IMR-90 (cell line): ENCODE results near the gene BUD23. TPM values are rescaled to one million over a fixed set of nuclear protein-coding genes. Genes with fewer than 3 reads are reported as not detected.

ENCODE experiments used
- ATAC-seq: fragments of 200-7000 bp; cut with Tn5 transposase; 2 replicates; pipeline ENCODE4 v1.9.1; 2020; ENCODE audit warnings: low read depth, mild to moderate bottlenecking, moderate library complexity
- BruUV-seq: library from RNA; stranded (reverse); fragments of 400-500 nt; replicated peaks from 2 replicates; lab custom pipeline; 2021; lab: Mats Ljungman, UMichigan
- CTCF ChIA-PET: fragments of 300-600 bp; formaldehyde crosslinking; extraction: SDS; loops from one replicate; lab custom pipeline; 2021; ENCODE audit warnings: antibody characterized with exemption; lab: Yijun Ruan, JAX
- POLR2A ChIA-PET: fragments of 300-600 bp; sonication (Branson Sonifier 250); formaldehyde crosslinking; loops from one replicate; lab custom pipeline; 2022; ENCODE audit warnings: antibody characterized with exemption; ENCODE audit not compliant: unreplicated experiment; lab: Charles Lee
- DNase-seq: peaks from one replicate; pipeline ENCODE4 v3.0.0; 2013
- H2AFZ ChIP-seq: replicated peaks from 2 replicates; pipeline ENCODE3; 2013; ENCODE audit warnings: low read length, mild to moderate bottlenecking; ENCODE audit not compliant: poor library complexity
- H2AK5ac ChIP-seq: 2 replicates; pipeline ENCODE4 v1.6.1; 2013; ENCODE audit warnings: low read depth, low read length, inconsistent platforms
- H2AK9ac ChIP-seq: replicated peaks from 2 replicates; pipeline ENCODE3; 2013; ENCODE audit warnings: mild to moderate bottlenecking, low read depth, low read length, moderate library complexity; ENCODE audit not compliant: poor library complexity
- H2BK120ac ChIP-seq: 2 replicates; pipeline ENCODE4 v1.6.1; 2013; ENCODE audit warnings: low read depth, low read length, inconsistent platforms
- H2BK15ac ChIP-seq: 3 replicates; pipeline ENCODE4 v1.6.1; 2013; ENCODE audit warnings: low read depth, low read length, inconsistent platforms
- H2BK20ac ChIP-seq: 2 replicates; pipeline ENCODE4 v1.6.1; 2013; ENCODE audit warnings: low read depth, mild to moderate bottlenecking, inconsistent platforms, low read length, moderate library complexity
- H2BK5ac ChIP-seq: 2 replicates; pipeline ENCODE4 v1.6.1; 2013; ENCODE audit warnings: mild to moderate bottlenecking, low read depth, low read length, inconsistent platforms; ENCODE audit not compliant: poor library complexity, severe bottlenecking
- H3K14ac ChIP-seq: replicated peaks from 2 replicates; pipeline ENCODE4 v1.6.1; 2013; ENCODE audit warnings: low read depth, low read length, inconsistent platforms
- H3K18ac ChIP-seq: 2 replicates; pipeline ENCODE4 v1.6.1; 2013; ENCODE audit warnings: low read depth, low read length, control low read depth
- H3K23ac ChIP-seq: 2 replicates; pipeline ENCODE4 v1.6.1; 2013; ENCODE audit warnings: low read depth, low read length, inconsistent platforms
- H3K27ac ChIP-seq: 2 replicates; pipeline ENCODE4 v1.5.1; 2013; ENCODE audit warnings: mild to moderate bottlenecking, control low read depth, low read length; ENCODE audit not compliant: insufficient read depth
- H3K27me3 ChIP-seq: 2 replicates; pipeline ENCODE4 v1.6.1; 2013; ENCODE audit warnings: low read length; ENCODE audit not compliant: control insufficient read depth, insufficient read depth
- H3K36me3 ChIP-seq: 2 replicates; pipeline ENCODE4 v1.6.1; 2013; ENCODE audit warnings: low read length, mixed read lengths; ENCODE audit not compliant: control insufficient read depth, insufficient read depth
- H3K4ac ChIP-seq: 2 replicates; pipeline ENCODE4 v1.6.1; 2013; ENCODE audit warnings: low read depth, low read length, inconsistent platforms
- H3K4me1 ChIP-seq: 2 replicates; pipeline ENCODE4 v1.6.1; 2013; ENCODE audit warnings: low read length, mixed read lengths; ENCODE audit not compliant: control insufficient read depth, insufficient read depth
- H3K4me2 ChIP-seq: 2 replicates; pipeline ENCODE4 v1.6.1; 2013; ENCODE audit warnings: low read depth, mild to moderate bottlenecking, control low read depth, low read length, moderate library complexity
- H3K4me3 ChIP-seq: 2 replicates; pipeline ENCODE4 v1.5.1; 2013; ENCODE audit warnings: low read depth, mild to moderate bottlenecking, control low read depth, low read length, moderate library complexity; ENCODE audit not compliant: insufficient read depth
- H3K56ac ChIP-seq: 2 replicates; pipeline ENCODE4 v1.6.1; 2013; ENCODE audit warnings: low read length, inconsistent platforms; ENCODE audit not compliant: insufficient read depth; ENCODE audit errors: extremely low read depth
- H3K79me1 ChIP-seq, 2 experiments: 2 replicates each; pipeline ENCODE4 v1.6.1; 2013; ENCODE audit warnings: low read length in 2 of 2, inconsistent platforms in 1 of 2, low read depth in 1 of 2
- H3K9ac ChIP-seq: 2 replicates; pipeline ENCODE4 v1.6.1; 2013; ENCODE audit warnings: low read depth, low read length, control low read depth
- H3K9me1 ChIP-seq: 2 replicates; pipeline ENCODE4 v1.6.1; 2013; ENCODE audit warnings: low read length, inconsistent platforms; ENCODE audit not compliant: insufficient read depth
- H3K9me3 ChIP-seq: 2 replicates; pipeline ENCODE4 v1.6.1; 2013; ENCODE audit warnings: low read length; ENCODE audit not compliant: control insufficient read depth, insufficient read depth
- H4K20me1 ChIP-seq: 2 replicates; pipeline ENCODE4 v1.6.1; 2013; ENCODE audit warnings: low read length, inconsistent platforms; ENCODE audit not compliant: insufficient read depth
- H4K5ac ChIP-seq: 2 replicates; pipeline ENCODE4 v1.6.1; 2013; ENCODE audit warnings: mild to moderate bottlenecking, low read depth, low read length, control low read depth
- H4K8ac ChIP-seq, 2 experiments: 2 replicates each; pipeline ENCODE4 v1.6.1; 2013; ENCODE audit warnings: low read depth in 2 of 2, low read length in 2 of 2, control low read depth in 1 of 2, inconsistent platforms in 1 of 2
- H4K91ac ChIP-seq: 2 replicates; pipeline ENCODE4 v1.6.1; 2013; ENCODE audit warnings: low read depth, low read length, inconsistent platforms; ENCODE audit not compliant: insufficient read depth
- BHLHE40 ChIP-seq: fragments of 150-350 bp; IDR thresholded peaks from 2 replicates; pipeline ENCODE4 v1.6.1; 2016; ENCODE audit warnings: mild to moderate bottlenecking, low read depth, low read length
- CEBPB ChIP-seq: IDR thresholded peaks from 2 replicates; pipeline ENCODE4 v1.6.1; 2012; ENCODE audit warnings: low read depth, low read length, improper control_type of control experiment
- CHD1 ChIP-seq: IDR thresholded peaks from 2 replicates; pipeline ENCODE4 v1.6.1; 2012; ENCODE audit warnings: low read depth, low read length, improper control_type of control experiment
- FOS ChIP-seq: fragments of 150-350 bp; IDR thresholded peaks from 2 replicates; pipeline ENCODE4 v1.6.1; 2016; ENCODE audit warnings: low read depth, low read length
- MAZ ChIP-seq: IDR thresholded peaks from 2 replicates; pipeline ENCODE4 v1.6.1; 2012; ENCODE audit warnings: low read depth, mild to moderate bottlenecking, low read length, improper control_type of control experiment, moderate library complexity, borderline replicate concordance
- MXI1 ChIP-seq: IDR thresholded peaks from 2 replicates; pipeline ENCODE4 v1.6.1; 2012; ENCODE audit warnings: low read depth, mild to moderate bottlenecking, low read length, moderate library complexity, borderline replicate concordance
- NFE2L2 ChIP-seq: fragments of 150-350 bp; IDR thresholded peaks from 2 replicates; pipeline ENCODE4 v1.6.1; 2016; ENCODE audit warnings: low read depth, mild to moderate bottlenecking, low read length
- POLR2A ChIP-seq: IDR thresholded peaks from 2 replicates; pipeline ENCODE4 v1.6.1; 2012; ENCODE audit warnings: mild to moderate bottlenecking, low read depth, low read length
- RAD21 ChIP-seq: IDR thresholded peaks from 2 replicates; pipeline ENCODE4 v1.6.1; 2012; ENCODE audit warnings: low read length, improper control_type of control experiment
- RCOR1 ChIP-seq: IDR thresholded peaks from 2 replicates; pipeline ENCODE4 v1.6.1; 2012; ENCODE audit warnings: mild to moderate bottlenecking, low read length, improper control_type of control experiment; ENCODE audit not compliant: insufficient replicate concordance
- SMC3 ChIP-seq: fragments of 150-350 bp; IDR thresholded peaks from 2 replicates; pipeline ENCODE4 v1.6.1; 2016; ENCODE audit warnings: low read depth, mild to moderate bottlenecking, antibody characterized with exemption, low read length, moderate library complexity
- WGBS, 2 experiments: methylation state at CpG; one replicate each; pipeline versions ENCODE4 v1.1.5 to v1.1.7; 2013; ENCODE audit warnings: missing lambda C conversion rate in 2 of 2; ENCODE audit not compliant: insufficient read length in 1 of 2; ENCODE audit errors: extremely low coverage in 2 of 2; 5-methylcytosine and 5-hydroxymethylcytosine counted together
- dilution Hi-C: fragments of 300-500 bp; cut with HindIII; formaldehyde crosslinking; loops from one replicate; pipeline ENCODE4 v1.14.3; 2018; ENCODE audit warnings: low sequenced_read_pairs; ENCODE audit not compliant: unreplicated experiment
- in situ Hi-C: fragments of 300-500 bp; cut with MboI; formaldehyde crosslinking; loops from 3 replicates; pipeline ENCODE4 v1.14.3; 2019; ENCODE audit warnings: low sequenced_read_pairs, inconsistent platforms, mixed read lengths
- intact Hi-C: fragments of 100-400 bp; cut with micrococcal nuclease; formaldehyde crosslinking; loops from 2 replicates; pipeline ENCODE4 v1.10.0; 2022
- polyA plus RNA-seq, 3 experiments: library from polyadenylated mRNA; depleted of rRNA; stranded (reverse); fragments of >200 nt; gene quantifications; 2 replicates each; pipeline ENCODE4 v1.2.3, GENCODE V29; 2012; ENCODE audit warnings: low replicate concordance in 1 of 3
- total RNA-seq: library from RNA; depleted of rRNA; stranded (reverse); fragments of >200 nt; gene quantifications from 2 replicates; pipeline ENCODE4 v1.2.3, GENCODE V29; 2012
- TF ChIP-seq, protein P1 (sequence below): conservative IDR thresholded peaks from 2 replicates; pipeline ENCODE4 v1.5.1; 2012; ENCODE audit warnings: mild to moderate bottlenecking, low read depth, low read length, improper control_type of control experiment
- TF ChIP-seq, protein P2 (sequence below): fragments of 150-350 bp; IDR thresholded peaks from 2 replicates; pipeline ENCODE4 v1.6.1; 2017; ENCODE audit warnings: mild to moderate bottlenecking, antibody characterized with exemption, low read length, low read depth
- TF ChIP-seq, protein P3 (sequence below): fragments of 150-350 bp; IDR thresholded peaks from 2 replicates; pipeline ENCODE4 v1.6.1; 2016; ENCODE audit warnings: low read depth, mild to moderate bottlenecking, low read length, moderate library complexity, borderline replicate concordance

BUD23 gene
- total and polyA plus RNA-seq, 2 of the 4 experiments (the other 2 are of a cell fraction), result 35.7 to 65.2 TPM

DNA sequence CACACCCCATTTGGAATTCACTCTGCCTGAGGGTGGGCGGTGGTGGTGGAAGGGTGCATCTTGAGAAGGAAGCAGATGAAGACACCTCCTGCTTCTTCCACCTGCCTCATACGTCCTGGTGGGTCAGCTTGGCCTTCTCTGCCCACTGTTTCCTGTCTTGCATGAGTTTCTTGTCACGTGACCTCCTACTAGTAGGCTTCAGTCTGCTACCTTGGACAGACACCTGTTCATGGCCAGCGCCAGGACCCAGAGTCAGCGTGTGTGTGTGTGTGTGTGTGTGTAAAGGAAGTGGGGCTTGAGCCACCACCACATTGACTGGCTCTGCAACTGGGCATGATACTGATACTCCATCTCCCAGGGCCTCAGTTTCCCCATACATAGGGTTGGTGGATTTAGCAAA is 32.9 kb upstream of the BUD23 start:
- ChIA-PET POLR2A (no interaction called here), CTCF (no interaction called here)
- Histone ChIP-seq H3K4me1 (no peaks in the 10 kb centered on the region; the same call in 1 of the 2 replicates), H4K20me1 (no peaks in the 10 kb centered on the region), H4K91ac (no peak overlapping the region), H3K4me2 (no peak overlapping the region), H3K9ac (no peak overlapping the region), H4K8ac (no peak overlapping the region), H3K14ac (no peak overlapping the region), H3K79me1 (no peaks in the 10 kb centered on the region), H3K4me3 (no peak overlapping the region), H3K27me3 (peaks cover 63% of the 10 kb centered on the region), H3K9me3 (no peaks in the 10 kb centered on the region), H3K36me3 (no peaks in the 10 kb centered on the region), H3K27ac (no peak overlapping the region), H3K18ac (no peak overlapping the region), H2AFZ (no peak overlapping the region), H2BK15ac (no peak overlapping the region), H2BK5ac (no peak overlapping the region), H2BK120ac (no peak overlapping the region), H2AK9ac (no peak overlapping the region), H2AK5ac (no peak overlapping the region), H3K56ac (no peak overlapping the region), H3K23ac (no peak overlapping the region), H4K5ac (no peak overlapping the region), H2BK20ac (no peak overlapping the region), H3K4ac (no peak overlapping the region), H3K9me1 (no peaks in the 10 kb centered on the region)
- ATAC-seq (no peak), DNase-seq (no peak)
- WGBS, 2 experiments, result 0% methylated on average over 1 of the region's 5 CpGs; no CpG with 5 or more reads in 1 of the 2 experiments
- dilution Hi-C loops, result no loop called here
- intact Hi-C loops, result no loop called here
- TF ChIP-seq, protein P1, sequence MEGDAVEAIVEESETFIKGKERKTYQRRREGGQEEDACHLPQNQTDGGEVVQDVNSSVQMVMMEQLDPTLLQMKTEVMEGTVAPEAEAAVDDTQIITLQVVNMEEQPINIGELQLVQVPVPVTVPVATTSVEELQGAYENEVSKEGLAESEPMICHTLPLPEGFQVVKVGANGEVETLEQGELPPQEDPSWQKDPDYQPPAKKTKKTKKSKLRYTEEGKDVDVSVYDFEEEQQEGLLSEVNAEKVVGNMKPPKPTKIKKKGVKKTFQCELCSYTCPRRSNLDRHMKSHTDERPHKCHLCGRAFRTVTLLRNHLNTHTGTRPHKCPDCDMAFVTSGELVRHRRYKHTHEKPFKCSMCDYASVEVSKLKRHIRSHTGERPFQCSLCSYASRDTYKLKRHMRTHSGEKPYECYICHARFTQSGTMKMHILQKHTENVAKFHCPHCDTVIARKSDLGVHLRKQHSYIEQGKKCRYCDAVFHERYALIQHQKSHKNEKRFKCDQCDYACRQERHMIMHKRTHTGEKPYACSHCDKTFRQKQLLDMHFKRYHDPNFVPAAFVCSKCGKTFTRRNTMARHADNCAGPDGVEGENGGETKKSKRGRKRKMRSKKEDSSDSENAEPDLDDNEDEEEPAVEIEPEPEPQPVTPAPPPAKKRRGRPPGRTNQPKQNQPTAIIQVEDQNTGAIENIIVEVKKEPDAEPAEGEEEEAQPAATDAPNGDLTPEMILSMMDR, result no peak
- TF ChIP-seq NFE2L2 (no peak), POLR2A (no peak), BHLHE40 (no peak), MAZ (no peak), RAD21 (no peak), MXI1 (no peak), CEBPB (no peak), CHD1 (no peak), FOS (no peak), RCOR1 (no peak), SMC3 (no peak)
- TF ChIP-seq, protein P2, sequence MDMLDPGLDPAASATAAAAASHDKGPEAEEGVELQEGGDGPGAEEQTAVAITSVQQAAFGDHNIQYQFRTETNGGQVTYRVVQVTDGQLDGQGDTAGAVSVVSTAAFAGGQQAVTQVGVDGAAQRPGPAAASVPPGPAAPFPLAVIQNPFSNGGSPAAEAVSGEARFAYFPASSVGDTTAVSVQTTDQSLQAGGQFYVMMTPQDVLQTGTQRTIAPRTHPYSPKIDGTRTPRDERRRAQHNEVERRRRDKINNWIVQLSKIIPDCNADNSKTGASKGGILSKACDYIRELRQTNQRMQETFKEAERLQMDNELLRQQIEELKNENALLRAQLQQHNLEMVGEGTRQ, result no peak; the same call in 1 of the 2 replicates
- TF ChIP-seq, protein P3, sequence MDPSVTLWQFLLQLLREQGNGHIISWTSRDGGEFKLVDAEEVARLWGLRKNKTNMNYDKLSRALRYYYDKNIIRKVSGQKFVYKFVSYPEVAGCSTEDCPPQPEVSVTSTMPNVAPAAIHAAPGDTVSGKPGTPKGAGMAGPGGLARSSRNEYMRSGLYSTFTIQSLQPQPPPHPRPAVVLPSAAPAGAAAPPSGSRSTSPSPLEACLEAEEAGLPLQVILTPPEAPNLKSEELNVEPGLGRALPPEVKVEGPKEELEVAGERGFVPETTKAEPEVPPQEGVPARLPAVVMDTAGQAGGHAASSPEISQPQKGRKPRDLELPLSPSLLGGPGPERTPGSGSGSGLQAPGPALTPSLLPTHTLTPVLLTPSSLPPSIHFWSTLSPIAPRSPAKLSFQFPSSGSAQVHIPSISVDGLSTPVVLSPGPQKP, result no peak
- BruUV-seq, result no TSS peak
- in situ Hi-C loops, result no loop called here
